OCI-LY7 (cell line): Measurements from ENCODE around the gene MAF. TPM values are rescaled to one million over a fixed set of nuclear protein-coding genes. Genes with fewer than 3 reads are reported as not detected.

Source experiments
- BruUV-seq: library from RNA; stranded (reverse); fragments of 400-500 nt; replicated peaks from 2 replicates; lab custom pipeline; 2021; lab: Mats Ljungman, UMichigan
- CTCF ChIA-PET: fragments of 300-600 bp; sonication (Branson Sonifier 250); formaldehyde crosslinking; loops from one replicate; lab custom pipeline; 2022; ENCODE audit warnings: antibody characterized with exemption; ENCODE audit not compliant: unreplicated experiment; lab: Charles Lee
- POLR2A ChIA-PET: fragments of 300-600 bp; sonication (Branson Sonifier 250); formaldehyde crosslinking; loops from one replicate; lab custom pipeline; 2022; ENCODE audit warnings: antibody characterized with exemption; lab: Charles Lee
- DNase-seq: peaks from one replicate; pipeline ENCODE4 v3.0.0-alpha.2; 2015; ENCODE audit warnings: low spot score
- H2AFZ ChIP-seq: fragments of 200-600 bp; sonication (generic), shearing (Covaris generic); 2 replicates; pipeline ENCODE4 v1.6.1; 2014; ENCODE audit warnings: mild to moderate bottlenecking, antibody characterized with exemption, low read length, moderate library complexity
- H3K27ac ChIP-seq: fragments of 200-600 bp; sonication (generic); 2 replicates; pipeline ENCODE4 v1.5.1; 2014; ENCODE audit warnings: mixed run types, low read depth, mild to moderate bottlenecking, moderate library complexity, low read length, inconsistent platforms; ENCODE audit not compliant: poor library complexity, severe bottlenecking
- H3K36me3 ChIP-seq: fragments of 200-600 bp; sonication (generic); 2 replicates; pipeline ENCODE4 v1.6.1; 2014; ENCODE audit warnings: mild to moderate bottlenecking, antibody characterized with exemption, low read length, moderate library complexity, mixed read lengths; ENCODE audit not compliant: insufficient read depth
- H3K4me1 ChIP-seq: fragments of 200-600 bp; sonication (generic); 2 replicates; pipeline ENCODE4 v1.5.1; 2014; ENCODE audit warnings: mild to moderate bottlenecking, low read length; ENCODE audit not compliant: insufficient read depth, poor library complexity, severe bottlenecking
- H3K4me2 ChIP-seq: fragments of 200-600 bp; sonication (generic); 2 replicates; pipeline ENCODE4 v1.6.1; 2014; ENCODE audit warnings: mild to moderate bottlenecking, low read length
- H3K4me3 ChIP-seq: fragments of 200-600 bp; sonication (generic); 2 replicates; pipeline ENCODE4 v1.5.1; 2014; ENCODE audit warnings: mild to moderate bottlenecking, low read depth, low read length; ENCODE audit not compliant: poor library complexity, severe bottlenecking
- H3K79me2 ChIP-seq: fragments of 200-600 bp; sonication (generic); 2 replicates; pipeline ENCODE4 v1.6.1; 2016; ENCODE audit warnings: low read depth, mild to moderate bottlenecking, low read length, moderate library complexity, mixed read lengths; ENCODE audit not compliant: insufficient read depth
- H3K9me2 ChIP-seq: fragments of 200-600 bp; sonication (generic); 2 replicates; pipeline ENCODE4 v1.6.1; 2016; ENCODE audit warnings: mild to moderate bottlenecking, low read length, mixed read lengths; ENCODE audit not compliant: insufficient read depth
- H3K9me3 ChIP-seq: fragments of 200-600 bp; sonication (generic); 2 replicates; pipeline ENCODE4 v1.6.1; 2014; ENCODE audit warnings: mild to moderate bottlenecking, mixed run types, low read length, mixed read lengths
- H4K20me1 ChIP-seq: fragments of 200-600 bp; sonication (generic); 2 replicates; pipeline ENCODE4 v1.6.1; 2014; ENCODE audit warnings: mild to moderate bottlenecking, antibody characterized with exemption, low read length, moderate library complexity, mixed read lengths; ENCODE audit not compliant: insufficient read depth
- EZH2phosphoT487 ChIP-seq: fragments of 200-600 bp; sonication (generic); IDR thresholded peaks from 2 replicates; pipeline ENCODE4 v1.6.1; 2018; ENCODE audit warnings: low read depth, borderline replicate concordance, mild to moderate bottlenecking, mixed run types, antibody characterized with exemption, low read length, moderate library complexity, mixed read lengths
- intact Hi-C: fragments of 100-400 bp; cut with micrococcal nuclease; formaldehyde crosslinking; loops from one replicate; pipeline ENCODE4 v1.10.0; 2022; ENCODE audit not compliant: unreplicated experiment
- total RNA-seq, 2 experiments: library from RNA; depleted of rRNA in 1 of 2; stranded (reverse); fragments of >200 nt in 1 of 2; shearing (Covaris generic) in 1 of 2; gene quantifications; 2 replicates each; pipeline ENCODE4 v1.2.3, GENCODE V29; 2014 to 2022
- TF ChIP-seq, protein P1 (sequence below): fragments of 200-600 bp; sonication (generic); conservative IDR thresholded peaks from 2 replicates; pipeline ENCODE4 v1.5.1; 2014; ENCODE audit warnings: mild to moderate bottlenecking, antibody characterized with exemption, low read length, moderate library complexity, mixed read lengths

MAF gene
- total RNA-seq, 2 experiments from 2014 or later: not detected

DNA sequence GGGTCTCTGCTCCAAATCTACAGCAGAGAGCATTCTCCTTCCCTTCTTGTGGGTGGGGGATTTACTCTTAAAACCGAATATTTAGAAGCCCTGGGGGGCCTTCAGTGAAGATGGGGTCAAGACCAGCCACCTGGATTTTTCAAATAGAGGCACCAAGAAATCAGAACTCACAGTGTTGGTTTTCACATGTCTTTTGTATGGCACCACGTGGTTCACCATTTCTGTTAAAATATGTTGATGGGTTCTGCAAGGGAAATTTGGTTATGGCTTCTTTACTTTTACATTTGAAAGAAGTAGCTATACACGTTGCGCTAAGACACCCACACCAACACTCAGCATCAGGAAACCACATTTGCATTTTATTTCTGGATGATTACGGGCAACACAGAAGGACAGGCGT lies 17.7 kb downstream of the MAF start:
- H4K20me1 ChIP-seq: no peaks in the 10 kb centered on the region; the same call in 1 of the 2 replicates
- H3K9me2 ChIP-seq: no peaks in the 10 kb centered on the region
- intact Hi-C loops: no loop called here
- H3K27ac ChIP-seq: no peak overlapping the region
- TF ChIP-seq EZH2phosphoT487: no peak
- TF ChIP-seq, protein P1, sequence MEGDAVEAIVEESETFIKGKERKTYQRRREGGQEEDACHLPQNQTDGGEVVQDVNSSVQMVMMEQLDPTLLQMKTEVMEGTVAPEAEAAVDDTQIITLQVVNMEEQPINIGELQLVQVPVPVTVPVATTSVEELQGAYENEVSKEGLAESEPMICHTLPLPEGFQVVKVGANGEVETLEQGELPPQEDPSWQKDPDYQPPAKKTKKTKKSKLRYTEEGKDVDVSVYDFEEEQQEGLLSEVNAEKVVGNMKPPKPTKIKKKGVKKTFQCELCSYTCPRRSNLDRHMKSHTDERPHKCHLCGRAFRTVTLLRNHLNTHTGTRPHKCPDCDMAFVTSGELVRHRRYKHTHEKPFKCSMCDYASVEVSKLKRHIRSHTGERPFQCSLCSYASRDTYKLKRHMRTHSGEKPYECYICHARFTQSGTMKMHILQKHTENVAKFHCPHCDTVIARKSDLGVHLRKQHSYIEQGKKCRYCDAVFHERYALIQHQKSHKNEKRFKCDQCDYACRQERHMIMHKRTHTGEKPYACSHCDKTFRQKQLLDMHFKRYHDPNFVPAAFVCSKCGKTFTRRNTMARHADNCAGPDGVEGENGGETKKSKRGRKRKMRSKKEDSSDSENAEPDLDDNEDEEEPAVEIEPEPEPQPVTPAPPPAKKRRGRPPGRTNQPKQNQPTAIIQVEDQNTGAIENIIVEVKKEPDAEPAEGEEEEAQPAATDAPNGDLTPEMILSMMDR: no peak
- CTCF ChIA-PET: no interaction called here
- DNase-seq: no peak
- no peak overlapping the region for H2AFZ ChIP-seq
- H3K4me1 ChIP-seq: no peaks in the 10 kb centered on the region
- BruUV-seq: no TSS peak
- POLR2A ChIA-PET: no interaction called here
- no peaks in the 10 kb centered on the region for H3K79me2 ChIP-seq
- H3K9me3 ChIP-seq: no peaks in the 10 kb centered on the region
- no peak overlapping the region for H3K4me3 ChIP-seq
- H3K36me3 ChIP-seq: no peaks in the 10 kb centered on the region
- H3K4me2 ChIP-seq: no peak overlapping the region

DNA sequence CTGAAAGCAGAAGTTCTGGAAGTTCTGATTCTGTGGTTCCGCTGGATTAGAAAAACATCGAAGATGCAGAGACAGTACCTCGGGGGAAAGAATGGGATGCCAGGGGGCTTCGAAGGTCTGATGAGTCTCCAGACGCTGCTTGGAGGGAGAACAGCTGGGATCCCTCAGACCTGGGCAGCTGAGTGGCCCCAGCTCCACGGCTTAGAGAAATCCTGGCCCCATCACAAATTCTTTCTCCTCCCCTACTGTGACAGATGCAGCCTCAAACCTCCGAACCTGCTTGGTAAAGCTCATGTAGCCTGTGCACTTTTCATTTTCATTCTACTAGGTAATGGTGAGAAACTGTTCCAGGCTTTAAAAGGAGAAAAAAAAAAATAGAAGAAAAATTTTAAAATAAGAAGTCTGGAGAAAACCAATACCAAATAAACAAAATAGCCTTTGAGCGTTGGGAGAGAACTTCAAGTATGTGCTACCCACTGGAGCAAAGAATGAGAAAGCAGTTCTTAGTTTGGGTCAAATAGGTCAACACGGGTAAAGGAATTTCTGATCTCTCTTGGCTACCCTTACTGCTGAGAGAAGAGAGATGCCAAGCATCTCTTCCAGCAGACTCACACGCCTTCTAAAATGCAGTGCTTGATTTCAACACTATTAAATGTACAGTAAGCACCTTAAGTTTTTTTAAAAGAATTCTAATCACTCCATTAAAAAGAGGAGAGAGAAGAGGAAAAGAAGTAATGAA lies 19.9 kb downstream of the MAF start:
- no peaks in the 10 kb centered on the region for H3K79me2 ChIP-seq
- H3K9me2 ChIP-seq: no peaks in the 10 kb centered on the region
- H3K4me3 ChIP-seq: no peak overlapping the region
- H3K9me3 ChIP-seq: no peaks in the 10 kb centered on the region
- BruUV-seq: no TSS peak
- CTCF ChIA-PET: no interaction called here
- H2AFZ ChIP-seq: no peak overlapping the region
- TF ChIP-seq EZH2phosphoT487: no peak
- TF ChIP-seq, protein P1: no peak
- H4K20me1 ChIP-seq: no peaks in the 10 kb centered on the region; the same call in 1 of the 2 replicates
- intact Hi-C loops: no loop called here
- no peaks in the 10 kb centered on the region for H3K36me3 ChIP-seq
- POLR2A ChIA-PET: no interaction called here
- DNase-seq: no peak
- H3K4me1 ChIP-seq: no peaks in the 10 kb centered on the region
- no peak overlapping the region for H3K27ac ChIP-seq
- H3K4me2 ChIP-seq: no peak overlapping the region

DNA sequence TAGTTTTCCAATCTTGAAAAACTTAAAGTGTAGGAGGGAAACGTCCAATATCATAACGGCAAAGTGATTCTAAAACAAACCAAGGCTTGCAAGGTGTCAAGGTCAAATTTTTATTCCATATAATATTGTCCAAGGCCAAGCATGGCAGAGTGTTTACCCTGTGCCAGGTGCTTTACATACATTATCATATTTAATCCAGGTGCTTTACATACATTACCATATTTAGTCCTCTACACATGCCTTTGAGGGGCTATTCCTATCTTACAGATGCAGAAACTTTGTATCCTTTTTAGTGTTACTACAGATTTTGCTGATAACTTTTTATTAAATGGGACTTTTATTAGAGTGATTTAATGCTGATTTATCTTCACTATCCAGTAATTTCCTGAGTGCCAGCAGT lies 23.9 kb downstream of the MAF start:
- no peak overlapping the region for H3K27ac ChIP-seq
- TF ChIP-seq, protein P1: no peak
- no peak for TF ChIP-seq EZH2phosphoT487
- H2AFZ ChIP-seq: no peak overlapping the region
- H3K79me2 ChIP-seq: no peaks in the 10 kb centered on the region
- DNase-seq: no peak
- no peaks in the 10 kb centered on the region; the same call in 1 of the 2 replicates for H4K20me1 ChIP-seq
- H3K4me1 ChIP-seq: no peaks in the 10 kb centered on the region
- no peak overlapping the region for H3K4me2 ChIP-seq
- ChIA-PET POLR2A (interaction anchor here (0.7 kb wide), 1 partner anchor 402 kb away, joined by 3 read pairs; no protein-coding TSS in a partner anchor), CTCF (no interaction called here)
- H3K9me3 ChIP-seq: no peaks in the 10 kb centered on the region
- intact Hi-C loops: no loop called here
- H3K4me3 ChIP-seq: no peak overlapping the region
- H3K36me3 ChIP-seq: no peaks in the 10 kb centered on the region
- no peaks in the 10 kb centered on the region for H3K9me2 ChIP-seq
- BruUV-seq: no TSS peak
